Coronary artery (tissue), 2 donors: Measurements from ENCODE around the gene NMT2.

ENCODE experiments used
- DNase-seq: peaks from one replicate; pipeline ENCODE4 v3.0.0-alpha.2; 2017; ENCODE audit warnings: low spot score
- H3K27ac ChIP-seq, 2 donors: fragments of 200-600 bp; sonication (generic); one replicate each; pipeline ENCODE4 v1.5.1; 2016 to 2019
- H3K4me3 ChIP-seq: fragments of 200-600 bp; sonication (generic); 2 replicates; pipeline ENCODE4 v1.5.1; 2016; ENCODE audit warnings: mild to moderate bottlenecking, moderate library complexity
- TF ChIP-seq, protein P1 (sequence below): fragments of 200-600 bp; sonication (generic); IDR thresholded peaks from one replicate; pipeline ENCODE4 v1.5.1; 2019; ENCODE audit warnings: antibody characterized with exemption

NMT2 gene

DNA sequence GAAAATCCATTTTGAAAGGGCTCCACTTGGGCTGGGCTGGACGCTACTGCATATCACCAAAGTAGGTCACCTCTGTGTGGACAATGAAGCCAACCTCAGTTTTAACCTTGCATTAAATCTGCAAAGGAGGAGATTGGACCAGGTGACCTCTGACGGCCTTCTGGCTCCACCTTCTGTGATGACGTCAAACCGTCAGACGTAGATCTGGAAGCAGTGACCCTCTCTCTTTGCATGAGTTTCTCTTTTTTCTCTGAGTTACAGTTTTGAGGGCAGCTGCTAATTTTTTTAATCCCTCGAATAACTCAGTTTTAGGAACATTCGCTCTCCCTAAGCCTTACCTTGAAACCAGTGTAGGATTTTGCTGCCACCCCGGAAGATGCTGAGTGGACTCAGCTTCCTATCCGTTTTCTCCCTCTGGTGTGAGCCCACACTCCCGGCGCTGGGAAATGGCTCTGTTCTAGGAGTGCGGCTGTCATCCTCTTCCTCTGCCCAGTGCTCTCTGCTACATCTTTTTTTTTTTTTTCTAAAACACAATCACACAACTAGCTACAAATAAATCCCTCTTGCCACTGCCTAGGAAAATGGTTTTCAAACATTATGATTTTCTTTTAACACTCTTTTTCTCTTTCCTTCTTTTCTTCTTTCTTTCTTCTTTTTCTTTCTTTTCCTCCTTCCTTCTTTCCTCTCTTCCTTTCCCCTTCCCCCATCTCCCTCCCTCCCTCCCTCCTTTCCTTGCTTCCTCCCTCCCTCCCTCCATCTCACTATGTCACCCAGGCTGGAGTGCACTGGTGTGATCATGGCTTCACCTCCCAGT, 27.7 kb upstream of the NMT2 start:
- no peak overlapping the region for H3K27ac ChIP-seq
- TF ChIP-seq, protein P1, sequence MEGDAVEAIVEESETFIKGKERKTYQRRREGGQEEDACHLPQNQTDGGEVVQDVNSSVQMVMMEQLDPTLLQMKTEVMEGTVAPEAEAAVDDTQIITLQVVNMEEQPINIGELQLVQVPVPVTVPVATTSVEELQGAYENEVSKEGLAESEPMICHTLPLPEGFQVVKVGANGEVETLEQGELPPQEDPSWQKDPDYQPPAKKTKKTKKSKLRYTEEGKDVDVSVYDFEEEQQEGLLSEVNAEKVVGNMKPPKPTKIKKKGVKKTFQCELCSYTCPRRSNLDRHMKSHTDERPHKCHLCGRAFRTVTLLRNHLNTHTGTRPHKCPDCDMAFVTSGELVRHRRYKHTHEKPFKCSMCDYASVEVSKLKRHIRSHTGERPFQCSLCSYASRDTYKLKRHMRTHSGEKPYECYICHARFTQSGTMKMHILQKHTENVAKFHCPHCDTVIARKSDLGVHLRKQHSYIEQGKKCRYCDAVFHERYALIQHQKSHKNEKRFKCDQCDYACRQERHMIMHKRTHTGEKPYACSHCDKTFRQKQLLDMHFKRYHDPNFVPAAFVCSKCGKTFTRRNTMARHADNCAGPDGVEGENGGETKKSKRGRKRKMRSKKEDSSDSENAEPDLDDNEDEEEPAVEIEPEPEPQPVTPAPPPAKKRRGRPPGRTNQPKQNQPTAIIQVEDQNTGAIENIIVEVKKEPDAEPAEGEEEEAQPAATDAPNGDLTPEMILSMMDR, result no peak
- no peak for DNase-seq
- H3K4me3 ChIP-seq, result peak overlapping the region; percentile 41

DNA sequence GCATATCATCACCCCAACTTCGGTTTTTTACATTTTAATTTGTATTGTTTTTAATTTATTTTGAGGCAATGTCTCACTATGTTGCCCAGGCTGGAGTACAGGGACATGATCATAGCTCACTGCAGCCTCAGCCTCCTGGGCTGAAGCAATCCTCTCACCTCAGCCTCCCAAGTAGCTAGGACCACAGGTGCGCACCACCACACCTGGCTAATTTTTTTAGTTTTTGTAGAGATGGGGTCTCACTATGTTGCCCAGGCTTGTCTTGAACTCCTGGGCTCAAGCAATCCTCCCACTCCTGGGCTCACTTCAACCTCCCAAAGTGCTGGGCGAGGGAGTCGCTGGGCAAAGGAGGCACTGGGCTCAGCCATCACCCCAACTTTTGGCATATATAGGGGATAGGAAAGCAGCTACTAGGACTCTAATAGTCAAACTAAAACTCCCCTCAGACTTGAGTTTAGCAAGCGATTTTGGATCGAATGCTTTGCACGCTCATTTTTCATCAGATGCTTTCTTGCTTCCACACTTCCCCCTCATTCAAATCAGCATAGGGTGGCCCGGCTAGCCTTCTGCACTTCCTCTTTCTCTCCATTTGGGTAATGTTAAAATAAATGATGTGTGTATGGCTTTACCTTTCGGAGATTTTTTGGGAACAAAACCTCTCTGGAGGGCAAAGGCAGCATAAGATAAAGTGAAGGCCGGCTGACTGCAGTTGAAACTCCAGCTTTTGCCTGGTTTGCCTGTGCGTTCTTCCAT, 20.8 kb upstream of the NMT2 start:
- TF ChIP-seq, protein P1, result no peak
- H3K4me3 ChIP-seq, result no peak overlapping the region
- no peak overlapping the region for H3K27ac ChIP-seq
- peak; percentile 5 for DNase-seq

DNA sequence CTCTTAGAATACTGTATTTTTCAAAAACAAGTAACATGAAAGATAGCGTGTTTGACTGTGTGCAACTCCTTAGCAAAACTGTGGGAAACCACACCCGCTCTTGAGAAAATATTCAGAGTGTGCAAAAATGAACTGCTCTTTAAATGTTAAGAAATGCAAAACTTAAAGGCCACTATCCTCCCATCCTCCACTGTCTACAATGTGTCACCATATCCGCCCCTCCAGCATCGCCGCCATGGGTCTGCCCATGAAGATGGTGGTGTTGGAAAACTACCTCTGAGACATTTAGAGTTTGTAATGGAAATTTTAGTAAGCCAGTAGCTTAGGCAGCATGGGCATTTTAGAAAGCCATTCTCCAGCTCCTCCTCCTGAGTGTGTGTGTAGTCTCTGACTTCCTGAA, 20.1 kb upstream of the NMT2 start:
- no peak overlapping the region for H3K4me3 ChIP-seq
- no peak for DNase-seq
- no peak overlapping the region for H3K27ac ChIP-seq
- TF ChIP-seq, protein P1, result no peak

DNA sequence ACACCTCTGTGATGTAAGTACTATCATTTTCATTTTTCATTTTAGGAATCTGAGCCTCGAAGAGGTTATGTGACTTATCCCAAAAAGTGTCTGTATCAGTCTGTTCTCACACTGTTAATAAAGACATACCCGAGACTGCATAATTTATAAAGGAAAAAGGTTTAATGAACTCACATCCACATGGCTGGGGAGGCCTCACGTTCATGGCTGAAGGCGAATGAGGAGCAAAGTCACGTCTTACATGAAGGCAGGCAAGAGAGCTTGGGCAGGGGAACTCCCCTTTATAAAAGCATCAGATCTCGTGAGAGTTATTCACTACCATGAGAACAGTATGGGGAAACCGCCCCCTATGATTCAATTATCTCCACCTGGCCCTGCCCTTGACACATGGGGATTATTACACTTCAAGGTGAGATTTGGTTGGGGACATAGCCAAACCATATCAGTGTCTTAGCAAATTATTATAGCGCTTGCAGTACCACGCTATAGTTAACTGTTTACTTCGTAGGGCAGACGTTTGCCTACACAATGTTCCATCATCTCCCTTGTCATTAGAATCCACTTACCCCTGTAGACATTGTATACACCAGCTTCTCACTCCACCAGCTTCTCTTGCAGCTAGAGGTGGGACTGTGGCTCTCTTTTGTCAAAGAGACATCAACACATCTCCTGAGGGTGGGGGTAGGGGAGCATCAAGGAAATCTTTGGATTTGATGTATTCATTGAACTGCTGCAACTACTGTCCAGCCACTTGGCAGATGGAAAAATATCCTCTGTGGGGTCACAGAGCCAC, 15.4 kb upstream of the NMT2 start:
- H3K27ac ChIP-seq, result no peak overlapping the region
- DNase-seq, result no peak
- H3K4me3 ChIP-seq, result no peak overlapping the region
- TF ChIP-seq, protein P1, result no peak

DNA sequence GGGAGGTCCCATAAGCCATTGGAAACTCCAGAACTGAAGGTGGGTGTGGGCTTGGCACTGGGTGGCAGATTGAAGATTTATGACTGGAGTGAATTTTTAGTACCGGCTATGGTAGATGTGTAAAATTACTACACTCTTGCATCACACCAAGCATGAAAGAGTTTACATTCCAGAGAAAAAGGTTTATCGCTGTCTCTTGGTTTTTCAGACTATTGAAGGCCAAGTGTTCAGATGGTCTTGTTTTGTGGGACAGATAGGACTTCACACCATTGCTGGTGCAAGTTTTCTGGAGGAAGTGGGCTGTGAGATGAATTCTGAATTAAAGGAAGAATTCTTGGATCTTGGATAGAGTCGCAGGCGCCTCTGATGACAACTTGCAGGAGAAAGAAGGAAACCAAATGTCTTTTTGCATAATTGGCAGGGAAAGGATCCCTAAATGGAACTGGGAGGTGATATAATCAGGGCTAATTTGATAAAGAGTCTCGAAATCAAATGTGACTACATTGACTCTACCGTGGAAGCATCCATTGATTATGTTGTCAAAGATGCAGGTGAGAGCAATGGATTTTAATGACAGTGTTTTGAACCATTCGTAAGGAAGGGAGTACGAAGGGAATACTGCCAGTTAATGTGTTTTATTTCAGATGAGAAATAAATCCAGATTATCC, 14.2 kb upstream of the NMT2 start:
- TF ChIP-seq, protein P1, result no peak
- no peak for DNase-seq
- no peak overlapping the region for H3K27ac ChIP-seq
- no peak overlapping the region for H3K4me3 ChIP-seq

DNA sequence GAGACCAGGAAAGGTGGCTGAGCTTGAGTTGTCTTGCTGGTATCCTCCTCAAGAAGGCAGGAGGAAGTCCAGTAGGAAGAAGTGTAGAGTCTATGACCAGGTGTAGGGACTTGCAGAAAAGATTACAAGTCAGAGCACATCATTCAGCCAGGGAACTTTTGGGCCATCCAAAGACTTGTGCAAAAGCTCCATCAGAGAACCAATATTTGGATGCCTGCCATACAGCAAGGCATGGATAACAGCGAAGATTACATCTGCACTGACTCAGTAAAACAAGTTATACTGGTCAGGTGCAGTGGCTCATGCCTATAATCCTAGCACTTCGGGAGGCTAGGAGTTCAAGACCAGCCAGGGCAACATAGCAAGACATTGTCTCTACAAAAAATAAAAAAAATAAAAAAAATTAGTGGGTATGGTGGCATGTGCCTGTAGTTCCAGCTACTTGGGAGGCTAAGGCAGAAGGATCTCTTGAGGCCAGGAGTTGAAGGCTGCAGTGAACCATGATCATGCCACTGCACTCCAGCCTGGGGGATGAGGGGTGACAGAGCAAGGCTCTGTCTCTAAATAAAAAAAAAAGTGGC, 13.2 kb upstream of the NMT2 start:
- TF ChIP-seq, protein P1, result no peak
- no peak overlapping the region for H3K27ac ChIP-seq
- DNase-seq, result no peak
- no peak overlapping the region for H3K4me3 ChIP-seq
